ENCODE results near the gene PLA2G3.

The PLA2G3 gene

DNA sequence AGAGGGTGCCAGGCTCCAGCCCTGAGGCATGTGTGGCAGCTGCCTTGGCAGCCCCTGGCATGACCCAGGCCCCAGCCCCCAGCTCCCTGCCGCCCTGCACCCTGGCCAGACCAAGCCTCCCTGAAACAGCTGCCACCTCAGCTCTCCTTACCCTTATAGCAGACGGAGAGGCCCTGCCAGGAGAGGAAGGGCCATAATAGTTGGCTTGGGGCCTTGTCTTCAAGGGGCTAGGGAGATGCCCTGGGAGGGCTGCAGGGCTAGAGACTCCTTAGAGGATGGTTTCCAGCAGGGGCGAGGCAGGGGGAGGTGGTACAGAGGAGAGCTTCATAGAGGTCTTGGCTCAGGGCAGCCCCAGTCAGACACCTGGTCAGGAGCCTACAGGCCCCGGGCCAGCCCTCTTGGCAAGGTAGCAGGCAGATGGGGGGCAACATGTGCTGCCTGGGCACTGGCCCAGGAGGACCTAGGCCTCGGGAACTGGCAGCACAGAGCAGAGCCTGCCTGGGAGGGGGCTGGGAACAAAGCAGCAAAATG, 46.2 kb downstream of the PLA2G3 start:
- DNase-seq = peak in 9 of 42 donors; percentile 32 to 65 (median 52)
- intact Hi-C loops (cut with DNase I) = loop anchor here (10.0 kb wide), 1 partner anchor 141 kb away; no protein-coding TSS in a partner anchor

DNA sequence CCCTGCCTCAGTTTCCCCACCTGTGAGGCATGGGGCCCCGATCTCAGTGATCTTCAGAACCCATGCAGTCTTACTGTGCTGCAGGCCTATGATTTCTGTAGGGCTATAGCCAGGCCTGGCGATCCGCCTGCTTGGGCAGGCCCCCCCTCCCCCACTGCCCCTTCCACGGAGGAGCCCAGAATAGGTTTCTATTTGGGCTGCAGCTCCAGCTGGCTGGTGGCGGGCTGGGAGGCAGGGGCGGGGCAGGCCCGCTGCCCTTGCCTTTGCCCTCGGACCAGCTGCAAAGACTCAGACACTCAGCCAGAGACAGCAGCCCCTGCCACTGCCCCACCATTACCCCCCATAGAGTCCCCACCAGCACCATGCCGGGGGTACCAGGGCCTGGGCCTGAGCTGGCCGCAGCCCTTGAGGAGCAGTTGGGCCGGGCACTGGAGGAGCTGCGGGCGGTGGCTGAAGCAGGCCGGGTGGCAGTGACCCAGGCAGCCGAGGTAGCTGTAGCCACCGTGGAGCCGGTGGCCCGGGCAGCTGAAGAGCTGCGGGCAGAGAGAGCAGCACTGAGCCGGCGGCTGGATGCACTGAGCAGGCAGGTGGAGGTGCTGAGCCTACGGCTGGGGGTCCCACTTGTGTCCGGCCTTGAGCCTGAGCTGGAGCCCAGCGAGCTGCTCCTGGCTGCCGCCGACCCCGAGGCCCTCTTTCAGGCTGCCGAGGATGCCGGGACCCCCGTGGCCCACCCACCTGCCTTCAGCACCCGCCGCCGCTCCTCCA, 47.0 kb downstream of the PLA2G3 start:
- DNase-seq = peak; percentile 50 to 83 (median 70)
- intact Hi-C loops (cut with DNase I) = loop anchor here (10.0 kb wide), 1 partner anchor 142 kb away; no protein-coding TSS in a partner anchor

DNA sequence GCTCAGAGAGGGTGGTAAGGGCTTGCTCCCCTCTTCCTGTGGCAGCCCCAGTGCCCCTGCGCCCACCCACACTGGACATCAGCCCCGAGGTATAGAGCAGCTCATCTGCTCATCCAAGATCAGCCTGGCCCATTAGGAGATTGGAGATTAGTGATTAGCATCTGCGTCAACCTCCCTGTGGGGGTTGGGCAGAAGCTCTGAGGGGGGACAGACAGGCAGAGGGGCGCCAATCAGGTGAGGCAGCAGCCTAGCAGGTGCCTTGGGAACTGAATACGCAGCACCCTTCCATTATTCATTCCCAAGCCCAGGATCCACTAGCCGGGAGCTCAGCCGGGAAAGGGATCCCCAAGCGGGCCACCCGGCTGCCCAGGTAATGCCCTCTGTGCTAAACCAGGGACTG, 48.1 kb downstream of the PLA2G3 start:
- DNase-seq = no peak
- intact Hi-C loops (cut with DNase I) = loop anchor here (10.0 kb wide), 1 partner anchor 143 kb away; no protein-coding TSS in a partner anchor

DNA sequence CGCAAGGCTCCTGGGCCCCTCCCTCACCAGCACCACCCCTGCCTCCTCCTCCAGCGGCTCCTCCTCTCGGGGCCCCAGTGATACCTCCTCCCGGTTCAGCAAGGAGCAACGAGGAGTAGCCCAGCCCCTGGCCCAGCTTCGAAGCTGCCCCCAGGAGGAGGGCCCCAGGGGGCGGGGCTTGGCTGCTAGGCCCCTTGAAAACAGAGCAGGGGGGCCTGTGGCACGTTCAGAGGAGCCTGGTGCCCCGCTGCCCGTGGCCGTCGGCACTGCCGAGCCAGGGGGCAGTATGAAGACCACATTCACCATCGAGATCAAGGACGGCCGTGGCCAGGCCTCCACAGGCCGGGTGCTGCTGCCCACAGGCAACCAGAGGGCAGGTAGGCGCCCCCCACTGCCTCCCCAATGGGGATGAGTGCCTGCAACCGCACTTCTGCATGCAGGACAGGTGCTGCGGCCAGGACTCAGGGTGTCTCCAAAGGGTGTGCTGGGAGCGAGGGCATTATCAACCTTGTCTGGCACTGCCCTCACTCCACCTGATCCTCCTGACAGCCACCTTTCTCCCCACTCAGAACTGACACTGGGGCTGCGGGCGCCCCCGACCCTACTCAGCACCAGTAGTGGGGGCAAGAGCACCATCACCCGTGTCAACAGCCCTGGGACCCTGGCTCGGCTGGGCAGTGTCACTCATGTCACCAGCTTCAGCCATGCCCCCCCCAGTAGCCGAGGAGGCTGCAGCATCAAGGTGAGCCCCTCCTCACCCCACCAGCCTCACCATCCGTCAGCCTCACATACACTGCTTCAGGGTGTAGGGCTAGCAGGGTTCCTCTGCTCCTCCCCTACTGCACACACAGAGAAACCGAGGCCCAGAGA, 49.0 kb downstream of the PLA2G3 start:
- no peak for DNase-seq
- intact Hi-C loops (cut with DNase I) = loop anchor here (10.0 kb wide), 1 partner anchor 143 kb away; no protein-coding TSS in a partner anchor

DNA sequence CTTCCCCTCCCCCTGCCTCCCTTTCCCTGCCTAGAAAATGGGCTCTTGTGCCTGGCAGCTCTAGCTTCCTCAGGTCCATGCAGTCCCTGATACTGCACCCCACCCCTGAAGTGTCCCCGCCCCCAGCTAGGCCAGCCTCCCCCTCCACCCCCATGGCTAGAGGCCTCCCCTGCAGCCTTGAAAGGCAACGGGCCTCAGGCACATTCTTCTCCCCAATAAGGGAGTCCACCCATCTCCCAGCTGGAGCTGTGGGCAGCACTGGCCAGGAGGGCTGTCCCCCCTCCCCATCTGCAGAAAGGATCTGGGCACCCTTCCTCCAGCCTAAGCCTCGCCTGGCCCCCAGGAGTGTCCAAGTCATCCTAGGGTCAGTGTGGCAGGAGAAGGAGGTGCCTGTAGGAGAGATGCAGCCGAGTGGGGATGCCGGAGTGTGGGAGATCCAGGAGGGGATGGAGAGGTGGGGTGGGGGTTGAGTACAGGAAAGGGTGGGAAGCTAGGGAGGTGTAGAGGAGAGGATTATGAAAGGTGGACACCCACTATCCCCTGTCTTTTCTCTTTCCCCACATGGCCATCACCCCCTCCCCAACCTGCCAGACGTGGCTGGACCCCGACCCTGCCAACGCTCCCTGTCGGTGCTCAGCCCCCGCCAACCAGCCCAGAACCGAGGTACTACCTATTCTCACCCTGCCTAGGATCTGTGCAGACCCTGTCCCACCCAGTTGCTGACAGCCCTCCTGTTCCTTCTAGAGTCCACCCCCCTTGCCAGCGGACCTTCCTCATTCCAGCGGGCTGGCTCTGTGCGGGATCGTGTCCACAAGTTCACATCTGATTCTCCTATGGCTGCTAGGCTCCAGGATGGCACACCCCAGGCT, 49.9 kb downstream of the PLA2G3 start:
- DNase-seq = no peak
- intact Hi-C loops (cut with DNase I) = loop anchor here (10.0 kb wide), 1 partner anchor 144 kb away; no protein-coding TSS in a partner anchor

DNA sequence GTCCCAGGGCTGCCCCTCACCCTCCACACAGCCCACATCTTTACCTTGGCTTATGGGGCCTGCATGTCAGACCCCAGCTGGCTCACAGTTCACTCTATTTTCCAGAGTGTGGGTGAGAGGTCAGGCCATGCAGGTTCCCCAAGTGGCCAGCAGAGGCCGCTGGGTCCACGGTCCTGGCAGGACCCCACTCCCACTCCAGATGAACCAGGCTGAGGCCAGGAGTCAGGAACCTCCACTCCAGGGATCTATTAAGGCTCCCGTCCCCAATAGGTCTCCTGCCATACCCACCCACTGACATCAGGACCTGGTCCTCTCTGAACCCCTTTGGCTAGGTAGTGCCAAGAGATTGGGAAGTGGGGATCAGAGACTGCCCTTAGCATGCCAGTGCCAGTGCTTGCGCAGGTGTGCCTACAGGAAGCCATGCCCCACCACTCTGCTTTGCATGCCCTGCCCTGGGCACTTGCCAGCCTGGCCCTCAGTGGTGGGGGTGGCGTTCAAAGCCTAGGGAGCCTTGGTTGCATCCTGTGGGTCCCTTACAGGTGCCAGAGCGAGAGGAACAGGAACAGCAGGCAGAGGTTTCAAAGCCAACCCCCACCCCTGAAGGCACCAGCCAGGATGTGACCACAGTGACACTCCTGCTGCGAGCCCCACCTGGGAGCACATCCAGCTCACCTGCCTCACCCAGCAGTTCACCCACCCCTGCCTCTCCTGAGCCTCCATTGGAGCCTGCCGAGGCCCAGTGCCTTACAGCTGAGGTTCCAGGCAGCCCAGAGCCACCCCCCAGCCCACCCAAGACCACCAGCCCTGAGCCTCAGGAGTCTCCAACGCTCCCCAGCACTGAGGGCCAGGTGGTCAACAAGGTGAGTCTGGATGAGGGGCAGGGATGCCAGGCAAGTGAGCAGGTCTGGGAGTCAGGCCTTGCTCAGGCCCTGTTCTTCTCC, 50.9 kb downstream of the PLA2G3 start:
- intact Hi-C loops (cut with DNase I) = loop anchor here (5.0 to 10.0 kb wide), 2 partner anchors 142 to 145 kb away; no protein-coding TSS in a partner anchor

DNA sequence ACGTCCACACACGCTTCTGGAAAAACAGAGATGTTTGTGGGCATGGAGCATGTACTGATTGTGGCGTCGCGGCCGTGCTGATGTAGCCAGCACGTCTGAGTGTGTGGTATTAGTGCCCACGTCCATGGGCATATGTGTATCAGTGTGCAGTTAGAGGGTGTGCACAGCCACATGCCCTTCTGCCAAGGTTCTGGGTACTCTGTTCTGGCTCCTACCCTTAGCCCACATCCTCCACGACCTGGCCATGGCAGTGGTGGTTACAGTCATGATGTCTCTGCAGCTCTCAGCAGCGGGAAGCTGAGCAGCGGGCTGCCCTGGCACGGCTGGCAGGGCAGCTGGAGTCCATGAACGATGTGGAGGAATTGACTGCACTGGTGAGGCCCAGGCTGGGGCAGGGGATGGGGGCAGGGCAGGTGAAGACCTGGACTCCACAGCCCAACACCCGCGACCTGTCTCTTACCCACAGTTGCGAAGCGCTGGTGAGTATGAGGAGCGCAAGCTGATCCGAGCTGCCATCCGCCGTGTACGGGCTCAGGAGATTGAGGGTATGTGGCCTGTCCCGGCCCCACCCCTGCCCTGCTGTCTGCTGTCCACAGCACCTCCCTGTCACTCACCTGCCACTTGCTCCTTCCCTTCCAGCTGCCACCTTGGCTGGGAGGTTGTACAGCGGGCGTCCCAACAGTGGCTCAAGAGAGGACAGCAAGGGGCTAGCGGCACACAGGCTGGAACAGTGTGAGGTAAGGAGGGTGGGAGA, 51.9 kb downstream of the PLA2G3 start:
- intact Hi-C loops (cut with DNase I) = loop anchor here (5.0 kb wide), 1 partner anchor 141 kb away; no protein-coding TSS in a partner anchor
- DNase-seq = no peak

More for the DNA sequence above, 50.9 kb downstream of the PLA2G3 start:
- peak in 40 of 42 donors; percentile 40 to 88 (median 68) for DNase-seq

DNA sequence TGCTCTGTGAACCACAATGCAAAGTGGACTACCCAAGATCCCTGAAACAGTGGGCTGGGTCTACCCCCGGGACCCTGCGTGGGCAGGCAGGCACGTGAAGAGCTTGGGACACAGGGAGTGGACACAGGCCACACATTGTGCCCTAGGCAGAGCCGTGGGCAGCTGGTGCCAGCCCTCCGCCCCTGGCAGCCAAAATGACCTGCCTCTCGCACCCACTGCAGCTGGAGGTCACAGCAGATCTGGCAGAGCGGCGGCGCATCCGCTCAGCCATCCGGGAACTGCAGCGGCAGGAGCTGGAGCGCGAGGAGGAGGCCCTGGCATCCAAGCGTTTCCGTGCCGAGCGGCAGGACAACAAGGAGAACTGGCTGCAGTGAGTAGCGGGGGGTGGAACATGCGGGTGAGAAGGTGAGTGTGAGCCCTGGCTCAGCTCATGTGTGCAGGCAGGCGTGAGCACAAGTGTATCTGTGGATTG, 52.5 kb downstream of the PLA2G3 start:
- DNase-seq = no peak
- intact Hi-C loops (cut with DNase I) = loop anchor here (5.0 kb wide), 1 partner anchor 140 kb away; no protein-coding TSS in a partner anchor

DNA sequence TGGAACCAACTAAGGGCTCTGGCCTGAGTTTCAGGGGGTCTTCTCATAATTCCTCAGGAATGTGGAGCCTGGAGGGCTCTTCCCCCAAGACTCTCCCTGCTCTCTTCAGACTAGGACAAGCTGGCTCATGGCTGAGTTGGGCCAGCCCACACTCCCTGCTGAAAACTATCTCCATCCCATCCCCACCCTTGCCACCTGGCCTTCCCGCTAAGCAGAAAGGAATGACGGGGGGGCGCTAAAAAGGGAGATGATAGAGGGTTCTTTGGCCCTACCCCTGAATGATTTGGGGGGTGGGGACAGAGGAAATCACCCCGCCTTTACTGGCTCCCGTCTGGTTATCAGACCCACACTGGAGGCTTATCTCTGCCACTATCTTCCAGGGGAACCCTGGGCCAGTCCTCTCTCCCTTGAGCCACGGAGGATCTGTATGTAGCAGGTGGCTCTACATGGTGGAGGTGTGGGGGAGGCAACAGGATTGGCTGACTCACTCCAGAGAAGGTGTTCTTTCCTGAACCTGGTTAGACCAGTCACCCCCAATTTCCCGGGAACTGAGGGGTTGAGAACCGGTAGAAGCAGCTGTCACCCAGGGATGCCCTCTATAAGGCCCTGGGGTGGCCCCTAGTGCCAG, 53.5 kb downstream of the PLA2G3 start:
- DNase-seq = peak in 7 of 42 donors; percentile 38 to 74 (median 60)
- intact Hi-C loops (cut with DNase I) = loop anchor here (5.0 kb wide), 1 partner anchor 140 kb away; no protein-coding TSS in a partner anchor

DNA sequence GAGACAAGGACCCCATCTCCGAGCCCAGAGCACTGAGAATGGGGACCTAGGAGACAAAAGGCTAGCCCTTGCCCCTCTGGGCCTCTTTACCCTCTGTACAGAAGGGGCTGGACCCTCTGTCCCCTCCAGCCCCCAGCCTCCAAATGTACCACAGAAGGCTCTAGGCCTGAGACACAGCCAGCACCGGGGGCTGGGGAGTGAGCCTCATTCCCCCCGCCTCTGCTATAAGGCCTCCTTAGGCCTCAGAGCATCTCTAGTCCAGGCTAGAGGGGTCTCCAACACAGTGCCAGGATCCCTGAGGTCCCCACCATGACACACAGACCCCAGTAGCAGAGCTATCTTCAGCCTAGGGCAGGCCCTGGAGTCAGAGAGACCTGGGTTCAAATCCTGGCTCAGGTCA, 54.4 kb downstream of the PLA2G3 start:
- intact Hi-C loops (cut with DNase I) = loop anchor here (1.0 to 5.0 kb wide), 2 partner anchors 21 to 139 kb away; partner anchors contain the start of gene SELENOM
- DNase-seq = no peak

DNA sequence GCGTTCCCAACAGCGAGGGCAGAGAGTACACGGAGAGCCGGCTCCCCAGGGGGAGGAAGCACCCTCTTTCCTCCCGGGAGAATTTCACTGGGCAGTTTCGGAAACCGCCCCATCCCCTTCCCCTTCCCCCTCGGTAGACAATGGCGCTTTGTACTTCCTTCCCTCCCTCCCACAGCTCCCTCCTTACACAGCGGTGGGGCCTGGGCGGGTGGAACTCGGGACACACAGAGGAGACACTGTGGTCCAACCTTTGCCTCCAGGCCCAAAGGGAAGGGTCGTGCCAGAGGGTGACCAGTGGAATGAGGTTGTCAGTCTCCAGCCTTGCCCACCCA, 54.8 kb downstream of the PLA2G3 start:
- DNase-seq = peak; percentile 47 to 91 (median 80)
- intact Hi-C loops (cut with DNase I) = loop anchor here (1.0 to 5.0 kb wide), 2 partner anchors 22 to 138 kb away; partner anchors contain the start of gene SELENOM

DNA sequence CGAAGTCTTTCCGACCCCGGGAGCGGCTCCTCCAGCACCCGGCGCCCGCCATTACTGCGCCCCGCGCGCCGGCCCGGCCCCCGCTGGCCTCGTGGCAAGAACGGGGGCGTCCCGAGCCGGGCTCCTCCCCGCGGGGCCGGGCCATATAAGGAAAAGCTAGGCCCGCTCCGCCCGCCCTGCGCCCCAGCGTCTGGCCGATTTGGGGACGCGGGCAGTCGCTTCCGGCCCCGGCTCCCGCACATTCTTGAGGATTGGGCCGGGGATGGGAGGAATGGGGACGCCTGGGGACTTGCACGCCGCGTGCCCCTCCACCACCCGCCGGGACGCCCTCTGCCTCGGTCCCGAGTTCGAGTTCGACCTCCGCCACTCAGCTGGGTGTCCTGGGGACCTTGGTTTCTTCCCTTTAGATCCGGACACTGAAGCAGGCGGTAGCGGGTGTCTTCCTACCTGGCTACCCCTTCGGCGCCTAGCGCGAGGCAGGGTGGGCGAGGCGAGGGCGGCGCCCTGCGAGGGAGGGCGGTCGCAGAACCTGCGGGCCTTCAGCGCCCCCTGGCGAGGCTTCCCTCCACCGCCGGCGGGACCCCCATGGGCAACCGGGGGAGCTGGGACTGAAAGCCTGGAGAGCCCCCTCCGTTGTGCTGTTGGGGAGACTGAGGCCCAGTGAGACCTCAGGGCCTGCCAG, 55.4 kb downstream of the PLA2G3 start:
- intact Hi-C loops (cut with DNase I) = loop anchor here (1.0 to 5.0 kb wide), 3 partner anchors 22 to 138 kb away; partner anchors contain the start of genes MORC2, SELENOM and TUG1
- peak; percentile 75 to 96 (median 89) for DNase-seq
